Cortex of kidney (tissue), 1 donor: ENCODE data around the gene RAMP1.
"Not testable (repeated sequence)": the region's sequence is repeated elsewhere in the genome, so short reads cannot be mapped to it uniquely, and the experiment has no call there.

Experiments used
- DNase-seq: peaks from one replicate; lab custom pipeline; 2025; lab: John Stamatoyannopoulos, UW

RAMP1 gene

GRCh38 chr2:237859533-237860272 lies at the start of gene RAMP1:
RAMP1 (plus strand) TSS chr2:237859623; CDS start chr2:237859676, 53 bp downstream.
- DNase-seq: no peak

- no peak for DNase-seq
Observed at GRCh38 chr2:237815637-237816036, 43.8 kb upstream of the RAMP1 start.

- no peak for DNase-seq
Observed at GRCh38 chr2:237816531-237816930, 42.9 kb upstream of the RAMP1 start.

GRCh38 chr2:237818066-237818473 lies 41.4 kb upstream of the RAMP1 start:
- DNase-seq: no peak

GRCh38 chr2:237819231-237819630 lies 40.2 kb upstream of the RAMP1 start:
- DNase-seq: no peak

- DNase-seq: no peak
Observed at GRCh38 chr2:237820421-237820820, 39.0 kb upstream of the RAMP1 start.

GRCh38 chr2:237823544-237823943 lies 35.9 kb upstream of the RAMP1 start:
- no peak for DNase-seq

- DNase-seq: no peak
Observed at GRCh38 chr2:237824085-237824484, 35.3 kb upstream of the RAMP1 start.

- no peak for DNase-seq
Observed at GRCh38 chr2:237827421-237827987, 31.9 kb upstream of the RAMP1 start.

- no peak for DNase-seq
Observed at GRCh38 chr2:237830522-237830921, 28.9 kb upstream of the RAMP1 start.

- no peak for DNase-seq
Observed at GRCh38 chr2:237833546-237833945, 25.9 kb upstream of the RAMP1 start.

- DNase-seq: no peak
Observed at GRCh38 chr2:237835372-237835771, 24.1 kb upstream of the RAMP1 start.

- no peak for DNase-seq
Observed at GRCh38 chr2:237841051-237841450, 18.4 kb upstream of the RAMP1 start.

- not testable (repeated sequence) for DNase-seq
Observed at GRCh38 chr2:237848940-237849339, 10.5 kb upstream of the RAMP1 start.

GRCh38 chr2:237854295-237854694 lies 5.1 kb upstream of the RAMP1 start:
- no peak for DNase-seq

- DNase-seq: no peak
Observed at GRCh38 chr2:237857791-237858190, 1.6 kb upstream of the RAMP1 start.

- no peak for DNase-seq
Observed at GRCh38 chr2:237858294-237859081, 935 bp upstream of the RAMP1 start.

GRCh38 chr2:237859082-237859433 lies 365 bp upstream of the RAMP1 start:
- no peak for DNase-seq

GRCh38 chr2:237860273-237860935 lies 981 bp downstream of the RAMP1 start:
- no peak for DNase-seq

- no peak for DNase-seq
Observed at GRCh38 chr2:237861875-237862527, 2.6 kb downstream of the RAMP1 start.

- DNase-seq: no peak
Observed at GRCh38 chr2:237862528-237862895, 3.1 kb downstream of the RAMP1 start.

- DNase-seq: no peak
Observed at GRCh38 chr2:237863102-237863511, 3.7 kb downstream of the RAMP1 start.
